Panc1 (cell line): ENCODE measurements around the gene SIGLEC8. TPM values are rescaled to one million over a fixed set of nuclear protein-coding genes. Genes with fewer than 3 reads are reported as not detected.

Experiments
- ATAC-seq: fragments of 200-7000 bp; cut with Tn5 transposase; 2 replicates; pipeline ENCODE4 v1.9.1; 2020; ENCODE audit warnings: mild to moderate bottlenecking, moderate library complexity
- BruUV-seq: library from RNA; stranded (reverse); fragments of 400-500 nt; replicated peaks from 2 replicates; lab custom pipeline; 2021; lab: Mats Ljungman, UMichigan
- CTCF ChIA-PET: fragments of 300-600 bp; sonication (Branson Sonifier 250); formaldehyde crosslinking; loops from one replicate; lab custom pipeline; 2022; ENCODE audit warnings: antibody characterized with exemption; lab: Charles Lee
- POLR2A ChIA-PET: fragments of 300-600 bp; sonication (Branson Sonifier 250); formaldehyde crosslinking; loops from one replicate; lab custom pipeline; 2022; ENCODE audit warnings: antibody characterized with exemption; lab: Charles Lee
- DNase-seq: peaks from one replicate; pipeline ENCODE4 v3.0.0-alpha.2; 2010; ENCODE audit warnings: low read depth, low spot score
- H3K27ac ChIP-seq: 2 replicates; pipeline ENCODE4 v1.5.1; 2011; ENCODE audit warnings: mild to moderate bottlenecking, low read length, inconsistent platforms
- H3K27me3 ChIP-seq: fragments of 200-500 bp; sonication (Bioruptor generic); 2 replicates; pipeline ENCODE4 v1.6.0; 2014; ENCODE audit warnings: low read length, inconsistent platforms; ENCODE audit not compliant: control insufficient read depth, insufficient read depth
- H3K36me3 ChIP-seq: fragments of 200-500 bp; sonication (Bioruptor generic); 2 replicates; pipeline ENCODE4 v1.5.1; 2014; ENCODE audit warnings: inconsistent platforms, mild to moderate bottlenecking, low read length, moderate library complexity; ENCODE audit not compliant: control insufficient read depth, insufficient read depth
- H3K4me1 ChIP-seq: 2 replicates; pipeline ENCODE4 v1.5.1; 2011; ENCODE audit warnings: inconsistent platforms, mild to moderate bottlenecking, low read length, moderate library complexity; ENCODE audit not compliant: control insufficient read depth, insufficient read depth
- H3K4me3 ChIP-seq, 2 experiments: 2 replicates each; pipeline ENCODE4 v1.5.1; 2011 to 2012; ENCODE audit warnings: low read depth in 2 of 2, low read length in 2 of 2, mild to moderate bottlenecking in 2 of 2, inconsistent platforms in 1 of 2, moderate library complexity in 1 of 2
- H3K9me3 ChIP-seq: fragments of 200-500 bp; sonication (Bioruptor generic); 2 replicates; pipeline ENCODE4 v1.5.1; 2014; ENCODE audit warnings: low read depth, mild to moderate bottlenecking, inconsistent platforms, low read length, moderate library complexity; ENCODE audit not compliant: control insufficient read depth, insufficient read depth
- POLR2AphosphoS5 ChIP-seq: IDR thresholded peaks from 2 replicates; pipeline ENCODE4 v1.6.1; 2012; ENCODE audit warnings: mild to moderate bottlenecking, low read depth, low read length, moderate library complexity
- SIN3A ChIP-seq: IDR thresholded peaks from 2 replicates; pipeline ENCODE4 v1.6.1; 2012; ENCODE audit warnings: low read depth, mild to moderate bottlenecking, low read length, moderate library complexity, borderline replicate concordance; ENCODE audit not compliant: insufficient read depth
- TCF7L2 ChIP-seq: IDR thresholded peaks from 2 replicates; pipeline ENCODE4 v1.6.1; 2011; ENCODE audit warnings: mild to moderate bottlenecking, low read depth, low read length, inconsistent platforms
- in situ Hi-C: cut with HindIII; loops from 2 replicates; pipeline ENCODE4 v1.10.0; 2016; ENCODE audit warnings: low sequenced_read_pairs, low pct_unique_long_range_greater_than_20kb
- intact Hi-C: fragments of 100-400 bp; cut with micrococcal nuclease; formaldehyde crosslinking; loops from one replicate; pipeline ENCODE4 v1.10.0; 2022; ENCODE audit not compliant: unreplicated experiment
- total RNA-seq: library from RNA; stranded (reverse); gene quantifications from one replicate; pipeline ENCODE4 v1.2.1, GENCODE V29; 2021; ENCODE audit not compliant: unreplicated experiment
- TF ChIP-seq, protein P1 (sequence below): fragments of 450-650 bp; IDR thresholded peaks from 2 replicates; pipeline ENCODE4 v1.5.1; 2017; ENCODE audit warnings: mild to moderate bottlenecking
- TF ChIP-seq, protein P2 (sequence below), 2 experiments: IDR thresholded peaks; 2 replicates each; pipeline ENCODE4 v1.6.1; 2011 to 2012; ENCODE audit warnings: low read depth in 2 of 2, control low read depth in 1 of 2, low read length in 1 of 2, mild to moderate bottlenecking in 1 of 2, moderate library complexity in 1 of 2; ENCODE audit not compliant: insufficient read depth in 1 of 2

SIGLEC8 gene
- total RNA-seq, 1 experiment from 2014 or later: not detected

DNA sequence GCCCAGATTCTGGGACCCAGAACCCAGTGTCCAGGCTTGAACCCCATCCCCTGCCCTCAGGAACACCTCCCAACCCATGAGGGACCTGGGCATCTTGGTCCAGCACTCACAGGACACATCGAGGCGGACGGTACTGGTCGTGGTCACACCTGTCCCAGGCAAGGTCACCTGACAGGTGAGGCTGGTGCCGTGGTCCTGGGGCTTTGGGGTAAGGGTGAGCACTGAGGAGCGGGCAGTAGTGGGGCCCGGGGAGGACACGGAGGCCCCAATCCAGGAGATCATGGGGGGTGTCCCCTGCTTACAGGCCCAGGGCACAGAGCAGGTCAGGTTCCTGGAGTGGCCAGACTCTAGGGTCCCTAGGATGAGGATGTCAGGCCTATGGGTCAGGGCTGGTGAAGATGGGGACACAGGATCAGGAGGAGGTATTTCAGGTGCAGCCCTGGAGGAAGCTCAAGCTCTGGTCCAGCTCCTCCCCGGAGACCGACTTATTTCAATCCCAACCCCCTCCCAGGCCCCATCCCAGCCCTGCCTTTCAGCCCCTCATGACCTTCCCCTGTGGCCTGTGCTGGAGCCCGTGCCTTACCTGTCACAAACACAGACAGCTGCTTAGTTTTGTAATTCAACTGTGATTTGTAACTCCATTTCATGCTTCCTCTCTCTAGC is 772 bp downstream of the SIGLEC8 start:
- Histone ChIP-seq H3K4me3 (no peak overlapping the region), H3K36me3 (no peaks in the 10 kb centered on the region), H3K4me1 (no peaks in the 10 kb centered on the region), H3K27ac (no peak overlapping the region), H3K9me3 (no peaks in the 10 kb centered on the region), H3K27me3 (no peaks in the 10 kb centered on the region)
- DNase-seq (no peak), ATAC-seq (no peak)
- intact Hi-C loops (no loop called here), in situ Hi-C loops (no loop called here)
- ChIA-PET POLR2A (no interaction called here), CTCF (interaction anchor here (0.6 kb wide), 1 partner anchor 35 kb away, joined by 3 read pairs; no protein-coding TSS in a partner anchor)
- no TSS peak for BruUV-seq
- TF ChIP-seq TCF7L2: no peak

DNA sequence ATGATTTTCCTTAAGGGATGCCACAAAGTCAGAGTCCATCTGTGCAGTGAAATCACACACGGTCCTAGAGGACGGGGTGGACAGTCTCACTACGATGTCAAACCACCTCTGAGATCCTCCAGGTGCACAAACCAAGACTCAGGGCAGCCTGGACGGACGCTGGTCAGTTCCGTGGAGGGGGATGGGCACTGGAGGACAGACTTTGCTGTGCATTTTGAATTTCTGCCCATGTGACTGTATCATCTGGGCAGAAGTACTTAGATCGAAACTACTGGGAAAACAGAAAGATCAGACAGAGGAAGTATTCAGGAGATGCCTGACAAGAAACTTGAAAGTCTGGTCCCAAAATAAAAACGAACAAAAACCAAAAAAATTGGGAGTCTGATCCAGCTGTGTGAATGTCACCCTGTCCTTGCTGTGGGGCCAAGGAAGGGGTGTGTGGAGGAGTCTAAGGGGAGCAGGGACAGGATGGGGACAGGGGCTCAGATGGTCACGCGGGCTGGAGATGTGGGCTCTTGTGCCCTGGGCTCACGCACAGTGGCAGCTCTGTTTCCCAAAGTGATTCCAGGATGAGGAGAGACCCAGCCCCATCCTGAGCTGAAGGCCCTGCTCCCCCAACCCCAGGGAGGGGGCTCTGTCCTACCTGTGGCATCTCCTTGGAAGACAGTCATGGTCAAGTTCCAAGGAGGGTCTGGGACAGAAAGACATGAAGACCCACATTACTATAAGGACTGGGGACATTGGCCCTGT is 1.5 kb downstream of the SIGLEC8 start:
- intact Hi-C loops: no loop called here
- no peak for ATAC-seq

More for the DNA sequence above, 1.5 kb downstream of the SIGLEC8 start:
- in situ Hi-C loops: no loop called here
- H3K27ac ChIP-seq: no peak overlapping the region
- BruUV-seq: no TSS peak
- H3K36me3 ChIP-seq: no peaks in the 10 kb centered on the region
- TF ChIP-seq SIN3A (no peak), POLR2AphosphoS5 (no peak), TCF7L2 (no peak)
- TF ChIP-seq, protein P1, sequence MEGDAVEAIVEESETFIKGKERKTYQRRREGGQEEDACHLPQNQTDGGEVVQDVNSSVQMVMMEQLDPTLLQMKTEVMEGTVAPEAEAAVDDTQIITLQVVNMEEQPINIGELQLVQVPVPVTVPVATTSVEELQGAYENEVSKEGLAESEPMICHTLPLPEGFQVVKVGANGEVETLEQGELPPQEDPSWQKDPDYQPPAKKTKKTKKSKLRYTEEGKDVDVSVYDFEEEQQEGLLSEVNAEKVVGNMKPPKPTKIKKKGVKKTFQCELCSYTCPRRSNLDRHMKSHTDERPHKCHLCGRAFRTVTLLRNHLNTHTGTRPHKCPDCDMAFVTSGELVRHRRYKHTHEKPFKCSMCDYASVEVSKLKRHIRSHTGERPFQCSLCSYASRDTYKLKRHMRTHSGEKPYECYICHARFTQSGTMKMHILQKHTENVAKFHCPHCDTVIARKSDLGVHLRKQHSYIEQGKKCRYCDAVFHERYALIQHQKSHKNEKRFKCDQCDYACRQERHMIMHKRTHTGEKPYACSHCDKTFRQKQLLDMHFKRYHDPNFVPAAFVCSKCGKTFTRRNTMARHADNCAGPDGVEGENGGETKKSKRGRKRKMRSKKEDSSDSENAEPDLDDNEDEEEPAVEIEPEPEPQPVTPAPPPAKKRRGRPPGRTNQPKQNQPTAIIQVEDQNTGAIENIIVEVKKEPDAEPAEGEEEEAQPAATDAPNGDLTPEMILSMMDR: no peak
- TF ChIP-seq, protein P2, sequence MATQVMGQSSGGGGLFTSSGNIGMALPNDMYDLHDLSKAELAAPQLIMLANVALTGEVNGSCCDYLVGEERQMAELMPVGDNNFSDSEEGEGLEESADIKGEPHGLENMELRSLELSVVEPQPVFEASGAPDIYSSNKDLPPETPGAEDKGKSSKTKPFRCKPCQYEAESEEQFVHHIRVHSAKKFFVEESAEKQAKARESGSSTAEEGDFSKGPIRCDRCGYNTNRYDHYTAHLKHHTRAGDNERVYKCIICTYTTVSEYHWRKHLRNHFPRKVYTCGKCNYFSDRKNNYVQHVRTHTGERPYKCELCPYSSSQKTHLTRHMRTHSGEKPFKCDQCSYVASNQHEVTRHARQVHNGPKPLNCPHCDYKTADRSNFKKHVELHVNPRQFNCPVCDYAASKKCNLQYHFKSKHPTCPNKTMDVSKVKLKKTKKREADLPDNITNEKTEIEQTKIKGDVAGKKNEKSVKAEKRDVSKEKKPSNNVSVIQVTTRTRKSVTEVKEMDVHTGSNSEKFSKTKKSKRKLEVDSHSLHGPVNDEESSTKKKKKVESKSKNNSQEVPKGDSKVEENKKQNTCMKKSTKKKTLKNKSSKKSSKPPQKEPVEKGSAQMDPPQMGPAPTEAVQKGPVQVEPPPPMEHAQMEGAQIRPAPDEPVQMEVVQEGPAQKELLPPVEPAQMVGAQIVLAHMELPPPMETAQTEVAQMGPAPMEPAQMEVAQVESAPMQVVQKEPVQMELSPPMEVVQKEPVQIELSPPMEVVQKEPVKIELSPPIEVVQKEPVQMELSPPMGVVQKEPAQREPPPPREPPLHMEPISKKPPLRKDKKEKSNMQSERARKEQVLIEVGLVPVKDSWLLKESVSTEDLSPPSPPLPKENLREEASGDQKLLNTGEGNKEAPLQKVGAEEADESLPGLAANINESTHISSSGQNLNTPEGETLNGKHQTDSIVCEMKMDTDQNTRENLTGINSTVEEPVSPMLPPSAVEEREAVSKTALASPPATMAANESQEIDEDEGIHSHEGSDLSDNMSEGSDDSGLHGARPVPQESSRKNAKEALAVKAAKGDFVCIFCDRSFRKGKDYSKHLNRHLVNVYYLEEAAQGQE (IDR thresholded peaks at IDR 0.05; ENCODE audit: insufficient read depth in 1 of 2, low read depth in 2 of 2, low read length in 1 of 2): no peak
- CTCF ChIA-PET: no interaction called here
- POLR2A ChIA-PET: no interaction called here
- H3K27me3 ChIP-seq: no peaks in the 10 kb centered on the region
- no peaks in the 10 kb centered on the region for H3K9me3 ChIP-seq
- no peak for DNase-seq
- H3K4me3 ChIP-seq: no peak overlapping the region
- no peaks in the 10 kb centered on the region for H3K4me1 ChIP-seq
